ENCODE results near the gene TMEM143.
"Not testable (repeated sequence)": the region's sequence is repeated elsewhere in the genome, so short reads cannot be mapped to it uniquely, and the experiment has no call there.

TMEM143 gene

DNA sequence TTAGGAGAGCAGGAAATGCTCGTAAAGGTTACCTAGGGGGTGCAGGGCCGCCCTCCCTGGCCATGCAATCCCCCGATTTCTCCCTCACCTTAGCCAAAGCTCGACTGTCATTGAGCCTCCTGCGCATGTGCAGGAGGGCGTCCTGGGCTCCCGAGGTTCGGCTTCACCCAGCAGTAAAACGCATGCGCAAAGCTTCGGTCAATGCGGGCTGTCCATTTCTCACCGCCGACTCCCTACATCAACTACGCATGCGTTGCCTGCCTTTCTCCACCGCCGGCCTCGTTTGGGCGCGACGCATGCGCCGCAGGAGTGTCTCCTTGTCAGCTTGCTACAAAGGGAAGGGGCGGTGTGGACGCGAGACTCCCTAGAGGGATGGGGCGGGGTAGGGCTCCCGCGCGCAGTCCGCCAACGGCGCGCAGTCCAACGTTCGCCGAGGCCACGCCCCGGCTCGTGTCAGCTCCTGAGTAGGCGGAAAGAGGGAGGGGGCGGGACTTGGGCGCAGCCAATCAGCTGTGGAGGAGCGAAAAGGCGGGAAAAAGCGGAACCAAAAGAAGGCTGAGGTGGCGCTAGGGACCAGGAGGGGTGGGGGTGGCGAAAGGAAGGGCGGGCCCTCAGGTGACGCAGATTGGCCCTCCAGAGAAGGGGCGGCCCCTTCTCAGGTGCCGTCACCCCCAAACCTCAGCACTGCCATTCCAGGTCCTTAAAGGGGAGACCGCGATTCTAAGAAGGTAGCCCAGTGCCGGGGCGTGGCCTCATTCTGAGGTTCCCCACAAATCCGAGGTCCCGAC, at the start of gene TMEM143, which contains the start of gene SYNGR4:
TMEM143 (minus strand) TSS at position 131 of the 788 bp plus-strand sequence; CDS start at position 111, 20 bp downstream.
SYNGR4 (plus strand) TSS at position 558 of the 788 bp plus-strand sequence. CDS start 1,476 bp downstream, outside the sequence.
- DNase-seq = peak; percentile 74

DNA sequence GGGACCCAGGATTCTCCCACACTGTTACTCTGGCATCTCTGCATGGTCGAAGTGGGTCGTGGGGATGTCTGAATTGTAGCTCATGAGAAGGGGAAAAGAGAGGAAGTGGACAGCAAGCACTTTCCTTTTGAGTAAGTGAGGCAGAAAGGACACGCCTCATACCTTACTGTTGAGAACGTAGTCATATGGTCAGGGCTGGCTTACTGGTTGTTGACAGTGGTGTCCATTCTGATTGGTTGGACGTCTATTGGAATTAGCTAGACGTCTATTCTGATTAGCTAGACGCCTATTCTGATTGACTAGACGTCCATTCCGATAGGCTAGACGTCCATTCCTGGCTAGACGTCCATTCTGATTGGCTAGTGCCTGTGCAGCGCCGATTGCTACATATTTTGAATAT, 42.1 kb upstream of the TMEM143 start:
- no peak for DNase-seq

DNA sequence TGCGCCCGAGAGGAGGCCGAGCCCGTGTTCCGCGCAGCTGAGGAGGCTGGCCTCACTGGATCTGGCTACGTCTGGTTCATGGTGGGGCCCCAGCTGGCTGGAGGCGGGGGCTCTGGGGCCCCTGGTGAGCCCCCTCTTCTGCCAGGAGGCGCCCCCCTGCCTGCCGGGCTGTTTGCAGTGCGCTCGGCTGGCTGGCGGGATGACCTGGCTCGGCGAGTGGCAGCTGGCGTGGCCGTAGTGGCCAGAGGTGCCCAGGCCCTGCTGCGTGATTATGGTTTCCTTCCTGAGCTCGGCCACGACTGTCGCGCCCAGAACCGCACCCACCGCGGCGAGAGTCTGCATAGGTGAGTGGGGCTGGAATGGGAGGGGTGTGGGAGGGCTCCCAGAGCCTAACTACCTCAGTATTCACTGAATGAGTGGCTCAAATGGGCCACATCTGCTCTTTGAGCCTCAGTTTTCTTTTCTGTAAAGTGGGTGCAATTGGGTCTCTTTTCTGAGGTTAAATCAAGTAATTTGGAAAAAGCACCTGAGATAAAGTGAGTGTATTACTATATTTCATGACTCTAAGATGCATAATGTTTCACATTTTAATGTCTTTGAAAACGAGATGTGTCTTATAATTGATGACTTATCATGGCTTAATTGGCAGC, 41.4 kb upstream of the TMEM143 start:
- no peak for DNase-seq

GRCh38 chr19:48403606-48404005, 39.9 kb upstream of the TMEM143 start:
- DNase-seq = no peak

GRCh38 chr19:48401287-48401686, 37.5 kb upstream of the TMEM143 start:
- DNase-seq = no peak

GRCh38 chr19:48400018-48400742, 36.4 kb upstream of the TMEM143 start:
- DNase-seq = no peak

GRCh38 chr19:48398375-48399235, 34.9 kb upstream of the TMEM143 start:
- no peak for DNase-seq

GRCh38 chr19:48398102-48398374, 34.3 kb upstream of the TMEM143 start:
- no peak for DNase-seq

DNA sequence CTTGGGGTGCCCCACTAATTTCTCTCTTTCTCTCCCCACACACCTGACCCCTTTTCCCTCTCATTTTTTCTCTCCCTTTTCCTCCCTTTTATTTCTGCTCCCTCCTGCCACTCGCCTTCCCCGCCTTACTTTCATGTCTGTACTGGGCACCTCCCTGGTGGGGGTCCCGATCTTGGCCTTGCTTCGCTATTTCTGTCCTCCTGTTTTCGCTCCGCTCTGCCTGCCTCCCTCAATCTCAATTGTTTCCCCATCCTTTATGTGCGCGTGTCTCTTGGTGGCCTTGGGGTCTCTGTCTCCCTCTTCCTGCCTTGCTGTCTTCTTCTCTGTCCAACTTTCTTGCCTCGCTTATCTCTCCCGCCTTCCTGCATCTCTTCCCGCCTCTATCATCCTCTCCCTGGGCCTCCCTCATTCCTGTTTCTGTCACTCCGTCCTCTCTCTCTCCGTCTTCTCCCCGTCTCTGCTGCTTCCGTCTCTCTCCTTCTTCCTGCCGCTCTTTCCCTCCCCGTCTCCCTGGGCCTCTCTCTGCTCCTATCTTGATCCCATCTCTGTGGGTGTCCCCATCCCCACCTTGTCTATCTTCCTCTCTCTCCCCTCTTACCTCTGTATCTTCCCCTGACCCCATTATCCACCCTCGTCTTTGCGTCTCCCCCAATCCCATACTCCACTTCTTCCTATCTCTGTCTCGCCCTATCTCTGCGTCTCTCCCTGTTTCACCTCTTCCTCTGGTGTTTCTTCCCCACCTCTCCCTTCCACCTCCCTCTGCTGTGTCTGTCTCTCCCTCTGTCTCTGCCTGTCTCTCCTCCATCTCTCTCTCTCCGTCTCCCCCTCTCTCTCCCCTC, 33.7 kb upstream of the TMEM143 start:
- no peak for DNase-seq

DNA sequence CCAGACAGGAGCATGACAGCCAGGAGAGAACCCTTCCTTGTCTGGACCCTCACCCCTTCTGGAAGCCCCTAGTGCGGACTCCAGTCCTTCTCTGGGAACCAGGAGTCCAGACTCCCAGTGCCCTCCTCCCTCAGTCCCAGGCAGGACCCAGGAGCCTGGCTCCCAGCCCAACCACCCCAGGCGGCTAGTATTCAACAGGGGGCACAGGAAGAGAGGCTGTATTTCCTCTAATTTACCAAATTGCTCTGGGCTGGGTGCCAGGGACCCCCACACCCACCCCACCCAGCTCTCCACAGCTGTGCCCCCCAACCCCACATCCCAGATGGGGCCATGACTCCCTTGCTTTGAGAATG, 33.1 kb upstream of the TMEM143 start:
- no peak for DNase-seq

DNA sequence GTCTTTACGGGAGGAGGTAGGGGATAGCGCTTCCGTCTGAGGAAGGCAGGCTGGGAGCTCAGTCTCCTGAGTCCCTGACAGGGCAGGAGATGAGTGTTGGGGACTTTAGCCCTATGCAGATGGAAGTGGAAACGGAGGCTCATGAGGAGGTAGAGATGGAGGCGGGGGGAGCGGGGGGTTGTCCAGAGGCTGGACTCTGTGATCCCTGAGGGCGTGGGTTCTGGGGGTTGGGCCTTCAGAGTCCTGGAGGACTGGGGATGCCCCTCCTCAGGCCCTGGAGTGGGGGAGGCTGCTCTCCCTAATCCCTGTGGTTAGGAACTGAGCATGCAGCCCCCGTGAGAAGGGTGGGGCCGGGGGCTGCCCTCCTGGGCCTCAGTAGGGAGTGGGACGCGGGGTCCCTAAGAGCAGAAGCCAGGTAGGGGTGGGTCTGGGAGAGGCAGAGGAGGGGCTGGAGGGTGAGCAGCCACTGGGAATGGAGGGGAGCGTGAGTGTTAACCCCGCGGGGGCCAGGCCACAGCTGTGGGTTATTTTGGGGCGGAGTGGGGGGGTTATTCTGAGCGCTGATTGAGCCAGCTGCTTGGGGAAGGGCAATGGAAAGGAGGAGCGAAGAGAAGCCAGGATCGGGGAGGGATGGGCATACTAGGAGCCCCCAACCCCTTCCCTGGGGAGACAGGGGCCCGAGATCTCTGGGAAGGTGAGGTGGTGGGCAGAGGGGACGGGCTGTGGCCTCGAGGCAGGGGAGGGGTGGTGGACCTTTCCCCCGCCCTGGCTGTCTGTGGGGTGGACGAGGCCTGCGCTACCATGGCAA, 32.5 kb upstream of the TMEM143 start:
- DNase-seq = no peak

DNA sequence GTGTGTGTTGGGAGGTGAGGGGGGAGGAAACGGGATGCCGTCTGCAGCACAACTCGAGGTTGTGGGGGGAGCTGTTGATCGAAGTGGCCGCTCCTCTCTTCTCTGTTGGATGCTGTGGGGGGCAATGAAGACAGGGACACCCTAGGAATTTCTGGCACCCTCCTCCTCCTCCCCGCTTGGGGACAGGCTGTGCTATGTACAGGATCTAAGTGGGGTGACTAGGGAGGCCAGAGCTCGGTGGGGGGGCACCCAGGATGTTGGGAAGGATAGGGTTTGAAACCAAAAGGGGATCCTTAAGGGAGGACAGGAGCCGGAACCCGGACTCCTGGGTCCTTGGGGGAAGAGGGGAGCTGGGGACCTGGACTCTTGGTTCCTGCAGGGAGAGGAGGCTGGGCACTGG, 31.8 kb upstream of the TMEM143 start:
- DNase-seq = no peak

GRCh38 chr19:48395170-48395455, 31.4 kb upstream of the TMEM143 start:
- no peak for DNase-seq

DNA sequence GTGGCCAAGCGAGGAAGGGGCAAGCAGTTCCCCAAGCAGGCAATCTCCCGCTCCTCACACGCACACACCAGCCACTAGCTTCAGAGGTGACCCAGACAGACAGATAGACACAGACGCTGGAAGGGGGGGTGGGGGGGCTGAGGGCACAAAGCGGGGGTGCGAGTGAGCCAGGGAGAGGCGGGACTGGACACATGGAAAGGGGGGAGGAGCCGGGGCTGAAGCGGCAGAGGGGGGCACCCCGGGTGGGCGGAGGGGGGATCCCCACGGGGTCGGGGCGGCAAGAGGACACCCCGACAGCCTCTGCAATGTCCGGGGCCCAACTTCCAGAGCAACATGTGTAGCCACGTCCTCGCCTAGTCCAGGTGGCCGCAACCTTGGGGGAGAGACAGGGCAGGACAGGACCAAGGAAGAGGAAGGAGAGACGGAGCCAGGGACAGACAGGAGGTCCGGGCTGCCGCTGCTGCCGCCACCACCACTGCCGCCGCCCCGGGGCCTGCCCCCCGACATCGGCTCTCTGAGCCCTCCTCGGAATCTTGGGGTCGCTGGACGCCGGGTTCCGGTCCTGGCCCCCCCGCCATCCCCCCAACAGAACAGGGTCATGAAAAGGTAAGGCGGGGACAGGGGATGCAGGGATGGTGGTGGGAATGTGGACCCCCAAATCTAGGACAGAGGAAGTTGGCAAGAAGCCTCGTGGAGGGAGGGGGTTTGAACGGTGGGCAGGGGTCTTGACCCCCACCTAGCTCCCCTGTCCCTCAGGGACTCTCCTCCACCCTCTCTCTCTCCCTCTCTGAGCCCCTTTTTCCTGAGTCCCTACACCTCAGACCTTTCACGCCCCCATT, 30.8 kb upstream of the TMEM143 start:
- no peak for DNase-seq

DNA sequence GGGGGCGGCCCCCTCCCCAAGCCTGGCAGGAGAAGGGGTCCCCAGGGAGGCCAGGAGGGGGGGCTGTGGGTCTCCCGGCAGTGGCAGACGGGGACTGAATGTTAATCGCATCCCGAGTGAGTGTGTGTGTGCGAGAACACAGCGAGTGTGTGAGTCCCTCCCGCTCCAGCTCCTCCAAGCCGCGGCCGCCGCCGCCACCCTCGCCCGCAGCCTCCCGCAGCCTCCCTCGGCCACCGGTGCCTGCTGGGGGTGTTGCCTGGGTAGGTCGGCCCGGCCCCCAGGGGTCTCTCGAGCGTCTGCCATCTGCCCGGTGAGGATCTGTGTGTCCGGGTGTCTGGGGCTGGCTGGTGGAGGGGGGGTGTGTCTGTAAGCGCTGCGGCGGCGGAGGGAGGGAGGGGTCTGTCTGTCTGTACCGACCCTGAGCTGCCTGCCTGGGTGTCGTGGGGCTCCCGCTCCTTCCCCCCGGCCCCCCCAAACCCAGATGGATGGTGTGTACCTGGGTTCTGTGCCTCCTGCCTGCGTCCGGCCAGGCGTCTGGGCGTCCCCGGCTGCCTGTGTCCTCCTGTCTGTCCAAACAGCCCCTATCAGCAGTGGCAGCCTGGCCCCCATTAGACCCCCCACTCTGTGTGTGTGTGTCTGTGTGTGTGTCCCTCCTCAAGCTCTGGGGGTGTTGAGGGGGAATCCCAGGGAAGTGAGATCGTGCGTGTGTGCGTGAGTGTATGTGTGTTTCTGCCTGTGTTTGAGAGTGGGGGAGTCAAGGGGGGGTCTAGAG, 30.0 kb upstream of the TMEM143 start, which contains the start of gene GRIN2D:
GRIN2D (plus strand) TSS at position 110 of the 772 bp plus-strand sequence. CDS start 4,725 bp downstream, outside the sequence.
- no peak for DNase-seq

DNA sequence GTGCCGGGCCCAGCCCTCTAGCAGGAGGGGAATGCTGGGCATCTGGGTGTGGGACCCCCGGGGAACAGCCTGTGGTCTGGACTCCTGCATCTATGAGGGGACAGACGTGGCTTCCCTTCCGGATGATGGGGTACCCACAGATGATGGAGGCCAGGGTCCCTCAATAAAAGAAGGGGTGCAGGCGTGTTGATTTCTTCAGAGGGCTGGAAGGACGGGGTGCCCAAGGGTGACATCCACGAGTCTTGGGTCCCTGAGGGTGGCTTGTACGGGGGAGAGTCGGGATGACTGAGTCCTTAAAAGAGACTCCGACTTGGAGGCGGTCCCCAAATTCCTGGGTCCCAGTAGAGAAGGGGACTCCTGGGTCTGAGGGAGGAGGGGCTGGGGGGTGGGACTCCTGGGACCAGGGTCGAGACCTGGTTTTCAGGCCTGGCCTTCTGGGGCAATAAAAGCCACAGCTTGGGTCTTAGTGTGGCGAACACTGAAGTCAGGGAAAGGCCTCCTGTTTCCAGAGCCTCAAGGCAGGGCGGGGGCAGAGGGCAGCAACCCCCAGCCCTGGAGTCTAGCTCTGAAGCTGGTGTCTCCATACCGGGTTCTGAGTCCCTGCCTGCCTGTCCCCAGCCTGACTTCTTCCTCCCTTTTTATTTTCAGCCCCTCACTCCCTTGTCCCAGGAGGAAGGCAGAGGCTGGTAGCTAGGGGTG, 29.3 kb upstream of the TMEM143 start:
- no peak for DNase-seq

DNA sequence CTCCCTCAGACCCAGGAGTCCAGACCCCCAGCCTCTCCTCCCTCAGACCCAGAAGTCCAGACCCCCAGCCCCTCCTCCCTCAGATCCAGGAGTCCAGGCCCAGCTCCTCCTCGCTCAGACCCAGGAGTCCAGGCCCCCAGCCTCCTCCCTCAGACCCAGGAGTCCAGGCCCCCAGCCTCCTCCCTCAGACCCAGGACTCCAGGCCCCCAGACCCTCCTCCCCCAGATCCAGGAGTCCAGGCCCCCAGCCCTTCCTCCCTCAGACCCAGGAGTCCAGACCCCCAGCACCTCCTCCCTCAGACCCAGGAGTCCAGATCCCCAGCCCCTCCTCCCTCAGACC, 28.2 kb upstream of the TMEM143 start:
- not testable (repeated sequence) for DNase-seq

DNA sequence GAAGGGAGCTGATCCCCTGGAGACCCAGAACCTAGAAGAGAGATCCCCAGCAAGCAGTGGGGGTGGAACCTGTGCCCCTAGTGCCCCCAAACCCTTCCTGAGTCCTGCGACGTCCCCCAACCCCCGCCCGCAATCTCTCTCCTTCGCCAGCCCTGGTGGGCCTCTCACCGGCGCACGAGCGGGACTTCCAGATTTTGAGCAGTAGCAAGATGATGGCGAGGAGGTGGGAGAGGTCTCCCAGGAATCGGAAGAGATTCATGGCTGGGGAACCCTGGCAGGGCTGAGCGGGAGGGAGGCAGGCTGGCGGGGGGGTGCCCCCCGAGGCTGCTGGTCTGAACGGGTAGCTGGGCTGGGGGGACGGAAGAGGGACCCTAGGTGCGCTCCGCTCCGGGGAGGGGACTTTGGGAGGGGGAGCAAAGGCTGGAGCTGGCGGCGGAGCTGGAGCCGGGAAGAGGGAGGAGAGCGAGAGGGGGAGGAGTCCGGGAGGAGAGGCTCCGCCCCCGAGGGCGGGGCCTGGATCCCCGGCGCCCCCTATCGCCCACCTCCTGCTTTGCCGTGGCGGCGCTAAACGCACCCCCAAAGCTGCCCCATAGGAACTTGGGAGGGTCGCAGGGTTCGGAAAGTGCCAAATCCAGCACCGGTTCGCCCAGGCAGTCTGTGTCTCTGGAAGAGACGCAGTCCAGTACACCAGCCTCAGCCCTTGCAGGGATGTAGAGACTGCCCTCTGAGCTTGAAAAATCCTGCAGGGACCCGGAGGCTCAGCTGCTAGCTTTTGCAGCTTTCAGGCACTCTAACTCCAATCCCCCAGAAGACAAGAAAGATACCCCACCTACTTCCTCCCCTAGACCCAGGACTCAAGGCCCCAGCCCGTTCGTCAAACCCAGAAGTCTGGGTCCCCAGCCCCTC, 27.6 kb upstream of the TMEM143 start, which contains the start of gene KDELR1:
KDELR1 (minus strand) TSS at position 452 of the 906 bp plus-strand sequence; CDS start at position 259, 193 bp downstream.
- peak; percentile 63 for DNase-seq

All from cortex of kidney (tissue), 1 donor.